Measurements from ENCODE around the gene AHR. TPM values are rescaled to one million over a fixed set of nuclear protein-coding genes. Genes with fewer than 3 reads are reported as not detected.

AHR gene
- total and polyA plus RNA-seq, 4 donors, result 22.8 to 413 (median 67.5) TPM

- peak in 2 of 3 donors; percentile 35 to 37 for DNase-seq
- H3K4me3 ChIP-seq, result peak overlapping the region; percentile 97
- 0% methylated on average over 54 to 81 of the region's 81 CpGs for WGBS, 2 donors
Measured at GRCh38 chr7:17298840-17299482, 509 bp downstream of the AHR start.

GRCh38 chr7:17299483-17299991, 1.1 kb downstream of the AHR start:
- WGBS, 2 donors, result 0 to 1% methylated on average over 13 of the region's 13 CpGs
- peak; percentile 24 to 65 (median 41) for DNase-seq
- H3K9me3 ChIP-seq (ENCODE audit: control insufficient read depth in 4 of 4, insufficient read depth in 3 of 4, low read length in 3 of 4), result no peaks in the 10 kb centered on the region

More at GRCh38 chr7:17298840-17299482, 509 bp downstream of the AHR start:
- peak overlapping the region; percentile 44 to 83 for H3K9ac ChIP-seq (ENCODE audit: insufficient read depth in 1 of 2, low read length in 2 of 2)
- peaks cover 0 to 8% (median 0%) of the 10 kb centered on the region in 5 donors for H3K4me1 ChIP-seq (ENCODE audit: control insufficient read depth in 5 of 5, insufficient read depth in 5 of 5, low read length in 5 of 5)
- peak; percentile 67 for ATAC-seq (ENCODE audit: insufficient read depth, low FRiP score)
- no peaks in the 10 kb centered on the region for H3K9me3 ChIP-seq (ENCODE audit: control insufficient read depth in 4 of 4, insufficient read depth in 3 of 4, low read length in 3 of 4)
- H3K36me3 ChIP-seq (ENCODE audit: control insufficient read depth in 4 of 4, insufficient read depth in 4 of 4, low read length in 4 of 4), result no peaks in the 10 kb centered on the region
- peaks cover 0 to 2% (median 0%) of the 10 kb centered on the region in 3 donors for H3K27me3 ChIP-seq (ENCODE audit: control insufficient read depth in 3 of 3, insufficient read depth in 3 of 3, low read length in 2 of 3)
- peak overlapping the region; percentile 93 to 99 for H3K27ac ChIP-seq (ENCODE audit: low read depth in 1 of 2, low read length in 1 of 2)
- TF ChIP-seq CTCF (IDR thresholded peaks at IDR 0.05; ENCODE audit: control extremely low read depth, extremely low read depth), result no peak

GRCh38 chr7:17300012-17300411, 1.6 kb downstream of the AHR start:
- H3K27me3 ChIP-seq (ENCODE audit: control insufficient read depth in 3 of 3, insufficient read depth in 3 of 3, low read length in 2 of 3), result peaks cover 0 to 2% (median 0%) of the 10 kb centered on the region in 3 donors
- H3K9me3 ChIP-seq (ENCODE audit: control insufficient read depth in 4 of 4, insufficient read depth in 3 of 4, low read length in 3 of 4), result no peaks in the 10 kb centered on the region
- TF ChIP-seq CTCF (IDR thresholded peaks at IDR 0.05; ENCODE audit: control extremely low read depth, extremely low read depth), result no peak
- no peak for ATAC-seq (ENCODE audit: insufficient read depth, low FRiP score)
- peak overlapping the region; percentile 93 to 99 for H3K27ac ChIP-seq (ENCODE audit: low read depth in 1 of 2, low read length in 1 of 2)
- 3 to 4% methylated on average over 5 of the region's 5 CpGs for WGBS, 2 donors
- peaks cover 0 to 12% (median 1%) of the 10 kb centered on the region in 5 donors for H3K4me1 ChIP-seq (ENCODE audit: control insufficient read depth in 5 of 5, insufficient read depth in 5 of 5, low read length in 5 of 5)
- H3K36me3 ChIP-seq (ENCODE audit: control insufficient read depth in 4 of 4, insufficient read depth in 4 of 4, low read length in 4 of 4), result no peaks in the 10 kb centered on the region
- DNase-seq, result peak in 1 of 3 donors; percentile 33
- peak overlapping the region; percentile 97 for H3K4me3 ChIP-seq
- H3K9ac ChIP-seq (ENCODE audit: insufficient read depth in 1 of 2, low read length in 2 of 2), result peak overlapping the region; percentile 44 to 83

More at GRCh38 chr7:17299483-17299991, 1.1 kb downstream of the AHR start:
- H3K4me1 ChIP-seq (ENCODE audit: control insufficient read depth in 5 of 5, insufficient read depth in 5 of 5, low read length in 5 of 5), result peaks cover 0 to 8% (median 0%) of the 10 kb centered on the region in 5 donors
- H3K36me3 ChIP-seq (ENCODE audit: control insufficient read depth in 4 of 4, insufficient read depth in 4 of 4, low read length in 4 of 4), result no peaks in the 10 kb centered on the region
- H3K4me3 ChIP-seq, result peak overlapping the region; percentile 97
- H3K27ac ChIP-seq (ENCODE audit: low read depth in 1 of 2, low read length in 1 of 2), result peak overlapping the region; percentile 93 to 99
- peaks cover 0 to 2% (median 0%) of the 10 kb centered on the region in 3 donors for H3K27me3 ChIP-seq (ENCODE audit: control insufficient read depth in 3 of 3, insufficient read depth in 3 of 3, low read length in 2 of 3)
- peak overlapping the region; percentile 44 to 83 for H3K9ac ChIP-seq (ENCODE audit: insufficient read depth in 1 of 2, low read length in 2 of 2)
- ATAC-seq (ENCODE audit: insufficient read depth, low FRiP score), result no peak
- TF ChIP-seq CTCF (IDR thresholded peaks at IDR 0.05; ENCODE audit: control extremely low read depth, extremely low read depth), result no peak

Measured in lung (tissue), 12 donors.